ENCODE data around the gene MAPK10. TPM values are rescaled to one million over a fixed set of nuclear protein-coding genes. Genes with fewer than 3 reads are reported as not detected.

The MAPK10 gene
- total RNA-seq, 4 donors from 2014 or later, result 2.0 to 16.8 (median 4.1) TPM

DNA sequence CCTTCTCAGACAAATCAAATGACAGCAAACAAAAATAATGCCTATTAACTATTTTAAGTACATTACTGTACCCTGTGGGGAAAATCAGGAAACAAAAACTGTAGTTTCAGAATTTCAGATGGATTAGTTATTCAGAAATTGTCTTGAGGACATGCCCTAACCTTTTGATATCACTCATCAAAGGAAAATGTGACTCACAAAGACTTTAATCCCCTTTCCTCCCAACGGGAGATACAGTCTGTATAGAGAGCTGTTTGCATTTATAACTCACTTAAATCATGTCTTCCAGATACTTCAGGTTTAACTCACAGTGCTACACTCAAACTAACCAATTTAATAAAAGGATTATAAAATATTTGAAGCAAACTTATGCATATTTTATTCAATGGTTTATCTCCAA, 304.0 kb downstream of the MAPK10 start:
- Histone ChIP-seq H3K36me3 (no peaks in the 10 kb centered on the region), H3K27ac (no peak overlapping the region), H3K9me3 (no peaks in the 10 kb centered on the region), H3K4me3 (no peak overlapping the region), H3K4me1 (no peaks in the 10 kb centered on the region), H3K27me3 (no peaks in the 10 kb centered on the region)
- TF ChIP-seq POLR2AphosphoS5 (IDR thresholded peaks at IDR 0.05), result no peak
- TF ChIP-seq EP300 (IDR thresholded peaks at IDR 0.05), result no peak
- no peak for TF ChIP-seq POLR2A (IDR thresholded peaks at IDR 0.05)
- no peak for TF ChIP-seq CTCF (IDR thresholded peaks at IDR 0.05)
- 23% methylated on average over 1 of the region's 1 CpG for WGBS
- DNase-seq (ENCODE audit: low spot score in 2 of 2), result no peak

DNA sequence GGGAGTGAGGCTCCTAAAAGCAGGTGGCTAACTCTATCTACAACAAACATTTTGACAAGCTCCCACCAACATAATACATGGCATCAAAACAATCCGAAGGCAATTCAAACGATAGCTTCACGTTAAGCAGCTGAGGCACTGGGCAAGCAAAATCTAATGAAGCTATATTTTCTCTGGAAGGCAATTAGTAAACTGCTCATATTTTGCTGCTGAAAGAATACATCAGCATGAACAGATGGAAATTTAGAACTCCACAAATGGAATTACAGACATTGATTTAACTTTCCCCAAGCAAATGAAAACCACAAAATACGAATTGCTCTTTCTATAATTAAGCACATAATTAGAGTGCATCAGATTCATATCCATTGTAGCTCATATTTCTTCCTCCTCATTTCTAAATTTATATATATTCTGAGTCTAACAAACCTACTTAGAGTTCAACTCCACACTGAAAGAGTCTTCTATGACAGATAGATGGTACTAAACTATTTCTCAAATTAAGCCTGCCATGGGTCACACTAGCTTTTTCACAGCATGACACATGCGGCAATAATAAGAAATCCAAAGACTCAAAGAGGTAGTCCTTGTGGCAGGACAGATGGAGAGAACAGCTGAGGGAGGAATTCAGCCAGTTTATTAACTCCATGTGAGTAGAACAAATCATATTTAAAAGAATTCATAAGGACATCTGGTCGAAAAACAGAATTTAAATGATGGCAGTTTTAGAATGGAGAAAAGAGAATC, 305.4 kb downstream of the MAPK10 start:
- DNase-seq (ENCODE audit: low spot score in 2 of 2), result no peak
- no peak overlapping the region for H3K4me3 ChIP-seq
- no peaks in the 10 kb centered on the region for H3K4me1 ChIP-seq
- TF ChIP-seq POLR2AphosphoS5 (IDR thresholded peaks at IDR 0.05) (no peak), EP300 (IDR thresholded peaks at IDR 0.05) (no peak), CTCF (IDR thresholded peaks at IDR 0.05) (no peak)
- no peak overlapping the region for H3K27ac ChIP-seq
- no peaks in the 10 kb centered on the region for H3K9me3 ChIP-seq
- H3K27me3 ChIP-seq, result no peaks in the 10 kb centered on the region
- no peaks in the 10 kb centered on the region for H3K36me3 ChIP-seq
- 71% methylated on average over 6 of the region's 6 CpGs for WGBS

- TF ChIP-seq CTCF (IDR thresholded peaks at IDR 0.05), result no peak
- TF ChIP-seq EP300 (IDR thresholded peaks at IDR 0.05), result no peak
- TF ChIP-seq POLR2A (IDR thresholded peaks at IDR 0.05), result no peak
- no peak for TF ChIP-seq POLR2AphosphoS5 (IDR thresholded peaks at IDR 0.05)
- no peak for DNase-seq (ENCODE audit: low spot score in 2 of 2)
- Histone ChIP-seq H3K27me3 (no peaks in the 10 kb centered on the region), H3K4me1 (no peaks in the 10 kb centered on the region), H3K9me3 (no peaks in the 10 kb centered on the region), H3K4me3 (no peak overlapping the region), H3K36me3 (no peaks in the 10 kb centered on the region), H3K27ac (no peak overlapping the region)
- WGBS, result 95% methylated on average over 1 of the region's 1 CpG
These were observed 309.4 kb downstream of the MAPK10 start for GRCh38 chr4:86050496-86050895.

- no peaks in the 10 kb centered on the region for H3K27me3 ChIP-seq
- TF ChIP-seq POLR2AphosphoS5 (IDR thresholded peaks at IDR 0.05) (no peak), EP300 (IDR thresholded peaks at IDR 0.05) (no peak), CTCF (IDR thresholded peaks at IDR 0.05) (no peak), POLR2A (IDR thresholded peaks at IDR 0.05) (no peak)
- no peaks in the 10 kb centered on the region for H3K9me3 ChIP-seq
- H3K4me1 ChIP-seq, result peaks cover 2% of the 10 kb centered on the region
- WGBS, result 50% methylated on average over 1 of the region's 1 CpG
- H3K36me3 ChIP-seq, result no peaks in the 10 kb centered on the region
- no peak for DNase-seq (ENCODE audit: low spot score in 2 of 2)
- no peak overlapping the region for H3K4me3 ChIP-seq
- no peak overlapping the region for H3K27ac ChIP-seq
These were observed 311.4 kb downstream of the MAPK10 start for GRCh38 chr4:86048426-86048825.

DNA sequence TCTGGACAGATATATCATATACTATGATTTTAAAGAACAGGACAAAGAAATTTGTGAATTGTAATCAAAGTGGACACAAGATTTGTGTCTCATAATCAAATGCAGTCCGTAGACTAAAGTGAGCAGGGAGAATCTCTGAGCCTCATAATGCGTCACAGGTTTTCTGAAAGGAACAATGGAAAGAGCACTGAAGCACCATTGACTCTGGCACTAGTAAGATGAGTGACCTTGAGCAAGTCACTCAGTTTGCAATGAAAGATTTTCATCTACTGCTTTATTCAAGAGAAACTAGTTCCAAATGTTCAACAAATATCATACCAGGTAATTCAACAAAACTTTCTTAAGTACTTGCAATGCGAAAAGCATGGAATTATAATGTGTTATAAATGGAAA, 315.3 kb downstream of the MAPK10 start:
- TF ChIP-seq EP300 (IDR thresholded peaks at IDR 0.05) (no peak), CTCF (IDR thresholded peaks at IDR 0.05) (no peak), POLR2AphosphoS5 (IDR thresholded peaks at IDR 0.05) (no peak), POLR2A (IDR thresholded peaks at IDR 0.05) (no peak)
- Histone ChIP-seq H3K4me3 (no peak overlapping the region), H3K36me3 (no peaks in the 10 kb centered on the region), H3K9me3 (no peaks in the 10 kb centered on the region), H3K27ac (no peak overlapping the region), H3K4me1 (peaks cover 2% of the 10 kb centered on the region), H3K27me3 (no peaks in the 10 kb centered on the region)
- DNase-seq (ENCODE audit: low spot score in 2 of 2), result no peak
- 86% methylated on average over 3 of the region's 3 CpGs for WGBS
